ENCODE results near the gene HOXD12. TPM values are rescaled to one million over a fixed set of nuclear protein-coding genes. Genes with fewer than 3 reads are reported as not detected.

HOXD12 gene
- total and polyA plus RNA-seq, 7 donors: not detected

GRCh38 chr2:176095421-176095820, 4.2 kb upstream of the HOXD12 start:
- intact Hi-C loops (cut with DNase I): loop anchor here (5.0 to 10.0 kb wide), 2 partner anchors 841 to 843 kb away; no protein-coding TSS in a partner anchor
- no peak for TF ChIP-seq CTCF (IDR thresholded peaks at IDR 0.05)
- H3K36me3 ChIP-seq (ENCODE audit: insufficient read depth in 1 of 2, low read depth in 1 of 2): no peaks in the 10 kb centered on the region
- peaks cover 3 to 100% (median 73%) of the 10 kb centered on the region in 3 donors for H3K27me3 ChIP-seq (ENCODE audit: insufficient read depth in 3 of 3, low read length in 2 of 3)
- ATAC-seq (no peak), DNase-seq (no peak)
- no peaks in the 10 kb centered on the region for H3K9me3 ChIP-seq
- no peak overlapping the region for H3K27ac ChIP-seq
- 21 to 27% (median 23%) methylated on average over 5 of the region's 5 CpGs for WGBS, 3 donors
- H3K4me1 ChIP-seq: peaks cover 23% of the 10 kb centered on the region
- no peak overlapping the region for H3K4me3 ChIP-seq

- peak overlapping the region; percentile 35 for H3K4me3 ChIP-seq
Observed at GRCh38 chr2:176096243-176096985, 3.2 kb upstream of the HOXD12 start.

GRCh38 chr2:176096986-176097819, 2.4 kb upstream of the HOXD12 start:
- H3K27ac ChIP-seq: no peak overlapping the region
- peak overlapping the region; percentile 61 for H3K4me3 ChIP-seq
- H3K36me3 ChIP-seq (ENCODE audit: insufficient read depth in 1 of 2, low read depth in 1 of 2): no peaks in the 10 kb centered on the region
- intact Hi-C loops (cut with DNase I): loop anchor here (5.0 to 10.0 kb wide), 2 partner anchors 842 to 845 kb away; no protein-coding TSS in a partner anchor
- DNase-seq (peak; percentile 58 to 79), ATAC-seq (peak; percentile 88 to 95 (median 91))
- H3K27me3 ChIP-seq (ENCODE audit: insufficient read depth in 3 of 3, low read length in 2 of 3): peaks cover 3 to 100% (median 76%) of the 10 kb centered on the region in 3 donors
- peak; percentile 83 for TF ChIP-seq CTCF (IDR thresholded peaks at IDR 0.05)
- H3K9me3 ChIP-seq: no peaks in the 10 kb centered on the region
- H3K4me1 ChIP-seq: peaks cover 23% of the 10 kb centered on the region
- WGBS, 3 donors: 2% methylated on average over 36 to 45 of the region's 45 CpGs

More at GRCh38 chr2:176096243-176096985, 3.2 kb upstream of the HOXD12 start:
- Histone ChIP-seq H3K36me3 (ENCODE audit: insufficient read depth in 1 of 2, low read depth in 1 of 2) (no peaks in the 10 kb centered on the region), H3K27ac (no peak overlapping the region), H3K27me3 (ENCODE audit: insufficient read depth in 3 of 3, low read length in 2 of 3) (peaks cover 3 to 100% (median 76%) of the 10 kb centered on the region in 3 donors), H3K4me1 (peaks cover 23% of the 10 kb centered on the region), H3K9me3 (no peaks in the 10 kb centered on the region)
- no peak for ATAC-seq
- 13 to 22% (median 13%) methylated on average over 16 of the region's 16 CpGs for WGBS, 3 donors
- TF ChIP-seq CTCF (IDR thresholded peaks at IDR 0.05): no peak
- no peak for DNase-seq
- intact Hi-C loops (cut with DNase I): loop anchor here (5.0 to 10.0 kb wide), 2 partner anchors 842 to 844 kb away; no protein-coding TSS in a partner anchor

- peaks cover 3 to 100% (median 72%) of the 10 kb centered on the region in 3 donors for H3K27me3 ChIP-seq (ENCODE audit: insufficient read depth in 3 of 3, low read length in 2 of 3)
- H3K36me3 ChIP-seq (ENCODE audit: insufficient read depth in 1 of 2, low read depth in 1 of 2): no peaks in the 10 kb centered on the region
- no peak for TF ChIP-seq CTCF (IDR thresholded peaks at IDR 0.05)
- 2 to 4% (median 3%) methylated on average over 18 of the region's 18 CpGs for WGBS, 3 donors
- ATAC-seq: no peak
- no peak for DNase-seq
- H3K4me3 ChIP-seq: peak overlapping the region; percentile 61
- peaks cover 23% of the 10 kb centered on the region for H3K4me1 ChIP-seq
- no peak overlapping the region for H3K27ac ChIP-seq
- intact Hi-C loops (cut with DNase I): loop anchor here (5.0 to 10.0 kb wide), 2 partner anchors 843 to 846 kb away; no protein-coding TSS in a partner anchor
- no peaks in the 10 kb centered on the region for H3K9me3 ChIP-seq
Observed at GRCh38 chr2:176097820-176098365, 1.7 kb upstream of the HOXD12 start.
